Pulmonary artery endothelial cell (primary cell): ENCODE results near the gene SLC38A9. TPM values are rescaled to one million over a fixed set of nuclear protein-coding genes. Genes with fewer than 3 reads are reported as not detected.
A peak's percentile ranks its signal among the peaks of the same experiment; 100 is the strongest.
"Not testable (repeated sequence)": the region's sequence is repeated elsewhere in the genome, so short reads cannot be mapped to it uniquely, and the experiment has no call there.

ENCODE experiments used
- DNase-seq: peaks from one replicate; pipeline ENCODE4 v3.0.0-alpha.2; 2011; ENCODE audit warnings: low read depth, low spot score
- total RNA-seq: library from RNA; depleted of rRNA; stranded (reverse); fragments of >200 nt; gene quantifications from 2 replicates; pipeline ENCODE4 v1.2.3, GENCODE V29; 2014

SLC38A9 gene, protein sequence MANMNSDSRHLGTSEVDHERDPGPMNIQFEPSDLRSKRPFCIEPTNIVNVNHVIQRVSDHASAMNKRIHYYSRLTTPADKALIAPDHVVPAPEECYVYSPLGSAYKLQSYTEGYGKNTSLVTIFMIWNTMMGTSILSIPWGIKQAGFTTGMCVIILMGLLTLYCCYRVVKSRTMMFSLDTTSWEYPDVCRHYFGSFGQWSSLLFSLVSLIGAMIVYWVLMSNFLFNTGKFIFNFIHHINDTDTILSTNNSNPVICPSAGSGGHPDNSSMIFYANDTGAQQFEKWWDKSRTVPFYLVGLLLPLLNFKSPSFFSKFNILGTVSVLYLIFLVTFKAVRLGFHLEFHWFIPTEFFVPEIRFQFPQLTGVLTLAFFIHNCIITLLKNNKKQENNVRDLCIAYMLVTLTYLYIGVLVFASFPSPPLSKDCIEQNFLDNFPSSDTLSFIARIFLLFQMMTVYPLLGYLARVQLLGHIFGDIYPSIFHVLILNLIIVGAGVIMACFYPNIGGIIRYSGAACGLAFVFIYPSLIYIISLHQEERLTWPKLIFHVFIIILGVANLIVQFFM
- 32.8 and 40.2 TPM in 2 replicates for total RNA-seq

DNA sequence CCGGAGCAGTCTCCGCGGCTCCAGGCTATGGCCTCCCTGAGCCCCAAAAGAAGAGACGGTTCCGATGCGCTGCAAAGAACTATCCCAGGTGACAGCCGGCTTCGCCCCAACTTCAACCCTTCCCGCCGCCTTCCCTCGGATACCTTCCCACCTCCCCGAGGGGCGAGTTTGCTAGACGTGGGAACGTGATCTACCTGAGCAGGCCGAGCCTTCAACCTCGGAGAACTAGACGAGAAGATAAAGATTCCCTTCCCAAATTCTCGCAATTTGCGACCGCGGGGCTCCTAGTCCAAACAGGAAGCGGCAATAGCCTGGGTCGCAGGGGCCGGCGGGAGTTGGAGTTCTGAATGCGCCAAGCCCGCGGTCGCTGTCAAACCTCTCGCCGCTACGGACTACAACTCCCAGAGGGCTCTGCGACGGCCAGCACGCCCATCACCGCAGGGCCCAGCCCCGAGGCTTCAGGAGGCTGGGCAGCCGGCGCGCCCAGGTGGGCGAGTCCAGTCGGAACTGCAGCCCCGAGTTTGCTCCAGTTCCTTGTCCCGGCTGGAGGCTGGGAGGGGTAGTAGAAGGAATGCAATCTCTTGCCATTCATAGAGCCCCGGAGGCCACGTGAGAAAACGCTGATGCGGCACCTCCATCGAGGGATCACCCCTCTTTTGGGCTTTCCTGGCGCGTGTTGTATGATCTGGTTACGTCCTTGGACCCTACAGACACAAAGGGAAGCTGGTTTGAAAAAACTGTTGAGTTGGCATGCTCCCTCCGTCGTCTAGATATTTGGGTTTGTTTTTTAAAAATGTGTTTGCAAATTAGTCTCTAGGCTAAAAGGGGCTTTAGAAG, at the start of gene SLC38A9:
Gene SLC38A9 (minus strand): TSS at position 302 of the 837 bp plus-strand sequence. CDS start 14,366 bp downstream, outside the sequence.
- peak; percentile 71 for DNase-seq

GRCh38 chr5:55761721-55762120, 49.6 kb upstream of the SLC38A9 start:
- DNase-seq, result not testable (repeated sequence)

DNA sequence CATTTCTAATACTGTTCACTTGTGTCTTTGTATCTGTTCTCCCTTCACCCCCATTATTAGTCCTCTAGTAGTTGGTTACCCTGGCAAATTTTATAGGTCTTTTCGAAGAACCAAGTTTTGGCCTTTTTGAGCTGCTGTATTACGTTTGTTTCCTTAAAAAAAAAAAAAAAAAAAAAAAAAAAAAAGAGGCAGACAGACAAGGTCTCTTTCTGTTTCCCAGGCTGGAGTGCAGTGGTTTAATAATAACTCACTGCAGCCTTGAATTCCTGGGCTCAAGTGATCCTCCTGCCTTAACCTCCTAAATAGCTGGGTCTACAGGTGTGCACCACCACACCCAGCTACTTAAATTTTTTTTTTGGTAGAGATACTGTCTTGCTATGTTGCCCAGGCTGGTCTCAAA, 46.6 kb upstream of the SLC38A9 start:
- DNase-seq, result no peak

DNA sequence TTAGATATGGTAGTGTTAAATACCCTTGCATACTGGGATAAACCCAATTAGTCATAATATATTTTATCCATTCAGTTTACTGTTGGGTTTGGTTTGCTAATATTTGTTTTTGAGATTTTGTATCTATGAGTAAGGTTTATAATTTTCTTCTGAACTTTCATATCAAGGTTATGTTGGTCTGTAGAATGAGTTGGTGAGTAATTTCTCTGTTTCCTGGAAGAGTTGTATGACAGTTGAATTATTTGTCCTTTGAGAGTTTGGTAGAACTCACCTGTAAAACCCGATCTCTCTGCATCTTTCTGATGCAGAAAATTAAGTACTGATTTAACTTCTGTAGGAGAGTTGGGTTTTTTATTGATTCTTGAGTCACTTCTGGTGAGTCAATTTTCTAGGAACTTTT, 46.1 kb upstream of the SLC38A9 start:
- DNase-seq, result no peak

DNA sequence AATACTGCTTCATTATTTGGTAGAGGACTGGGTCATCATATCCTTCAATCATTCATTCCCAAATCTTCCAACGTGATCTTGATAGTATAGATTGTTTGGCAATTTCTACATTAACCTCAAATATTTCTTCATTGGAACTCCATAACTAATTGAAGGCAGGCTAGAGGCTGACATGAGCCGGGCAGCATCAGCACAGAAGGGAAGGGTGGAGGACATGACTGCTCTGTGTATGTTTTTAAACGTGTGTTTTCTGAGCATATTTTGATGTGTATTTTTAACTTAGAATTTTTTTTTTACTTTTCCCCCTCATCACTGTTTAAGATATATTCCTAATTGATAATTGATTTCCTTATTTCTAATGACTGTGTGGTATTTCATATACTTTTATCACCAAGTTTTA, 38.4 kb upstream of the SLC38A9 start:
- no peak for DNase-seq

DNA sequence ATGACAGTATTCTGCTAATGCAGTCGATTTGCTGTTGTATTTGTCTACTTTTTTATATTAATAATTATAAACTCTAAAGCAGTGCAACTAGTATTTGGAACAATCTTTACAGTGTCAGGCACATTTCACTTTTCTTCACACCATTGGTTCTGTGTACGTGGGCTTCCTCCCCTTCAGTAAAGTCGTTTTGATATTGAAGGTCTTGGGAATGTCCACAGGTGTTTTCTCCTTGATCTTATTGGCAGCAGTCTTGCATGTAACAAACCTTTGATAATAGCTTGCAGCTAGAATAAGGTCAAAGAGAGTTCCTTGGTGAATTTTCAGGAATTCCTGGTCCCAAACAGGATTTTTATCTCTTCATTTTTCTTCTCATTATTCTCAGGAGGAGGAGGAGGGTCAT, 37.9 kb upstream of the SLC38A9 start:
- no peak for DNase-seq

DNA sequence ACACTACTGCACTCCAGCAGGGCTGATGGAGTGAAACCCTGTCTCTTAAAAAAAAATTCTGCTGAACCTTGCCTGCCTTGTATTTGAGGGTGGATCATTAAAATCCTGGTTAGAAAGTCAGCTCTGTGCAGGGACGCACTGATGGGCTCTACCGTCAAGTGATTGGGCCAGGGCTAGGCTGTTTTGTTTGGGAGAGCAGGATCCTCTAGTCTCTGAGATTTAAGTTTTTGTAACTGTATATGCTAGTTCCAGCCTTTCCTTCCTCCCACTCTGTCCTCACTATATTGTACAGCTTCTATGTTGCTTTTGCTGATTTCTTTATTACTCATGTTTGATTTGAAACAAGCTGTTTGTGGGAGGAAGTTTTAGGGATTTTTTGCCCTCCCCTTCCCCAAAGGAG, 37.3 kb upstream of the SLC38A9 start:
- no peak for DNase-seq

DNA sequence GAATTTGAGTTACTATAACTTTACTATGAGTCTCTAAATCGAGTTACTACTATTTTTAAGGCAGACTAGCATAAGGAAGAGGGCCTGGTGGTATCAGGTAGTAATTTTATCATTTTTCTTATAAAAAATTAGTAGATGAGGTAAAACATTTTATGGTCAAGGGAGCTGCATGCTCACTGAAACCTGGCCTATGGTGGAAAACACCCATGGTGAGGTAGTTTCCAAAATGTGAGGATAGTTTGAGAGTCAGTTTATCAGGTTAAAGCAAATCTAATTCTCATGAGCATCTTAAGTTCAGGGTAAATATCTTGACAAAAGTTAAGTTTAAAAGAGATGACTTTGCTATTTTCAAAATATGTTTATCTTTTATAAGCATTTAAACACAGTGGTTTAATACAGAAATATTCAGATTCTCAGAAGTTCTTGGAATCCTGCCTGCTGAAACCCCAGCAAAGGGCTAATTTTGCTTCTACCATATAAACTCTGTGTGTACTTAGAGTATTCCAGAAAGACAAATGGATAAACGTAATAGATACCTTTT, 35.7 kb upstream of the SLC38A9 start:
- no peak for DNase-seq

DNA sequence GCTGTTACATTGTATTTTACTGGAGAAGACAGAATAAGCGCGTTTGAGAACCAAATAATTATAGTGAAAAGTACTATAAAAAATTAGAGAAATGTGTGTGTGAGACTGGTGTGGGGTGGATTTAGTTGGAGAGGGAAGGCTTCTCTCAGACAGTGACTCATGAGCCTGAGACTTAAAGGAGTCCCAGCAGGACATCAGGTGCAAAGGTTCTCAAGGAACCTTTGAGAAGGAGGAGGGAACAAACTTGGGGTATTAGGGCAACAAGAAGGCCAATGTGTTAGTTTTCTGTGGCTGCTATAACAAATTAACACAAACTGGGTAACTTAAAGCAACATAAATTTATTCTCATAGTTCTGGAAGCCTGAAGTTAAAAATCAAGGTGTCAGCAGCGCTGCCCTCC, 30.7 kb upstream of the SLC38A9 start:
- DNase-seq, result no peak

GRCh38 chr5:55737793-55738192, 25.7 kb upstream of the SLC38A9 start, which contains the start of gene DDX4:
Gene DDX4, plus strand, starts transcription at chr5:55738061. Its CDS starts 903 bp downstream, at chr5:55738964.
- no peak for DNase-seq

- no peak for DNase-seq
Measured at GRCh38 chr5:55734658-55735057, 22.5 kb upstream of the SLC38A9 start.

GRCh38 chr5:55732585-55732984, 20.5 kb upstream of the SLC38A9 start:
- no peak for DNase-seq

- no peak for DNase-seq
Measured at GRCh38 chr5:55731848-55732247, 19.7 kb upstream of the SLC38A9 start.

- DNase-seq, result no peak
Measured at GRCh38 chr5:55724281-55724680, 12.2 kb upstream of the SLC38A9 start.

GRCh38 chr5:55720188-55720703, 8.1 kb upstream of the SLC38A9 start:
- no peak for DNase-seq

GRCh38 chr5:55719026-55719425, 6.9 kb upstream of the SLC38A9 start:
- not testable (repeated sequence) for DNase-seq

- DNase-seq, result no peak
Measured at GRCh38 chr5:55715519-55716078, 3.5 kb upstream of the SLC38A9 start.

- DNase-seq, result no peak
Measured at GRCh38 chr5:55714749-55715148, 2.6 kb upstream of the SLC38A9 start.

GRCh38 chr5:55714339-55714738, 2.2 kb upstream of the SLC38A9 start:
- DNase-seq, result no peak

DNA sequence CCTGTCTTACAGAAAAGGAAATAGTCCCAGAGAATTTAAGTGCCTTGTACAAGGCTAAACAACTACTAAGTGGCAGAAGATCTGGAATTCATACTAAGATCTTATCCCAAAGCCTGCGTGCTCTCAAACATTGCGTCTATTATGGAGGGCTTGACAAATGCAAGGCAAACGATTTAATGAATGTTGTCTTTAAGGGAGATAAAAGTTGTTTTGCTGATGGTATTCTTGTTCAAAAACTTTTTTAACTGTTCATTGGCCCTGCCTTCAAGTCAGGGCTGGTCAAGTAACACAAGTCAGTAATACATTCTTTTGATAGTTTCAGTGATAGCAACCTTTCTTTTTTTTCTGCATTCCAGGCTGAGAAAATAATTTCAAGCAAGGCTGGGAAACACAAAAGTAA, 1.7 kb upstream of the SLC38A9 start:
- DNase-seq, result no peak

- no peak for DNase-seq
Measured at GRCh38 chr5:55711507-55712022, 559 bp downstream of the SLC38A9 start.
